ENCODE data around the gene CDK1. TPM values are rescaled to one million over a fixed set of nuclear protein-coding genes. Genes with fewer than 3 reads are reported as not detected.

The CDK1 gene
- total RNA-seq, 2 experiments from 2014 or later: 0.75 to 1.1 TPM

- Histone ChIP-seq H3K4me1 (ENCODE audit: insufficient read depth, low read length) (no peaks in the 10 kb centered on the region), H3K27ac (ENCODE audit: low read depth in 1 of 2, low read length in 2 of 2) (no peak overlapping the region), H3K4me3 (ENCODE audit: low read length) (no peak overlapping the region), H3K27me3 (ENCODE audit: control insufficient read depth in 1 of 2, insufficient read depth in 2 of 2, low read length in 2 of 2) (no peaks in the 10 kb centered on the region), H3K36me3 (ENCODE audit: insufficient read depth, low read length) (no peaks in the 10 kb centered on the region), H3K9me3 (ENCODE audit: control insufficient read depth in 1 of 2, insufficient read depth in 1 of 2, low read length in 2 of 2) (no peaks in the 10 kb centered on the region)
- Mint-ChIP-seq H3K9me3 (no peaks in the 10 kb centered on the region), H3K4me3 (no peak overlapping the region), H3K27ac (no peak overlapping the region), H3K36me3 (ENCODE audit: low read depth) (no peaks in the 10 kb centered on the region), H3K4me1 (ENCODE audit: low read depth) (no peaks in the 10 kb centered on the region), H3K27me3 (no peaks in the 10 kb centered on the region)
- no peak for TF ChIP-seq CTCF (IDR thresholded peaks at IDR 0.05)
- intact Hi-C loops (cut with DNase I, micrococcal nuclease): no loop called here
- DNase-seq (no peak), ATAC-seq (ENCODE audit: poor library complexity) (no peak)
- POLR2A ChIA-PET: no interaction called here
- CTCF ChIA-PET: no interaction called here
Measured at GRCh38 chr10:60797200-60797599, 18.9 kb downstream of the CDK1 start.

GRCh38 chr10:60798031-60798430 lies 19.8 kb downstream of the CDK1 start:
- ChIA-PET CTCF (interaction anchor here (0.6 kb wide), 1 partner anchor 18 kb away, joined by 4 read pairs; no protein-coding TSS in a partner anchor), POLR2A (no interaction called here)
- Mint-ChIP-seq H3K36me3 (ENCODE audit: low read depth) (no peaks in the 10 kb centered on the region), H3K9me3 (no peaks in the 10 kb centered on the region), H3K4me1 (ENCODE audit: low read depth) (no peaks in the 10 kb centered on the region), H3K4me3 (no peak overlapping the region), H3K27ac (no peak overlapping the region), H3K27me3 (no peaks in the 10 kb centered on the region)
- no peak for TF ChIP-seq CTCF (IDR thresholded peaks at IDR 0.05)
- intact Hi-C loops (cut with DNase I, micrococcal nuclease): no loop called here
- Histone ChIP-seq H3K27me3 (ENCODE audit: control insufficient read depth in 1 of 2, insufficient read depth in 2 of 2, low read length in 2 of 2) (no peaks in the 10 kb centered on the region), H3K4me1 (ENCODE audit: insufficient read depth, low read length) (no peaks in the 10 kb centered on the region), H3K27ac (ENCODE audit: low read depth in 1 of 2, low read length in 2 of 2) (no peak overlapping the region), H3K9me3 (ENCODE audit: control insufficient read depth in 1 of 2, insufficient read depth in 1 of 2, low read length in 2 of 2) (no peaks in the 10 kb centered on the region), H3K36me3 (ENCODE audit: insufficient read depth, low read length) (no peaks in the 10 kb centered on the region), H3K4me3 (ENCODE audit: low read length) (no peak overlapping the region)
- no peak for ATAC-seq (ENCODE audit: poor library complexity)
- DNase-seq: no peak

- ATAC-seq (ENCODE audit: poor library complexity) (no peak), DNase-seq (no peak)
- ChIA-PET CTCF (interaction anchor here (0.6 to 0.7 kb wide), 2 partner anchors 17 to 31 kb away, joined by 3 to 4 read pairs; no protein-coding TSS in a partner anchor), POLR2A (no interaction called here)
- no peak for TF ChIP-seq CTCF (IDR thresholded peaks at IDR 0.05)
- Histone ChIP-seq H3K36me3 (ENCODE audit: insufficient read depth, low read length) (no peaks in the 10 kb centered on the region), H3K4me1 (ENCODE audit: insufficient read depth, low read length) (no peaks in the 10 kb centered on the region), H3K4me3 (ENCODE audit: low read length) (no peak overlapping the region), H3K9me3 (ENCODE audit: control insufficient read depth in 1 of 2, insufficient read depth in 1 of 2, low read length in 2 of 2) (no peaks in the 10 kb centered on the region), H3K27ac (ENCODE audit: low read depth in 1 of 2, low read length in 2 of 2) (no peak overlapping the region), H3K27me3 (ENCODE audit: control insufficient read depth in 1 of 2, insufficient read depth in 2 of 2, low read length in 2 of 2) (no peaks in the 10 kb centered on the region)
- Mint-ChIP-seq H3K4me3 (no peak overlapping the region), H3K4me1 (ENCODE audit: low read depth) (no peaks in the 10 kb centered on the region), H3K9me3 (no peaks in the 10 kb centered on the region), H3K27me3 (no peaks in the 10 kb centered on the region), H3K36me3 (ENCODE audit: low read depth) (no peaks in the 10 kb centered on the region), H3K27ac (no peak overlapping the region)
- intact Hi-C loops (cut with DNase I, micrococcal nuclease): no loop called here
Measured at GRCh38 chr10:60798870-60799269, 20.6 kb downstream of the CDK1 start.

Data from CD4-positive, alpha-beta T cell (primary cell).